Breast epithelium (tissue), 4 donors: ENCODE results near the gene USP28. TPM values are rescaled to one million over a fixed set of nuclear protein-coding genes. Genes with fewer than 3 reads are reported as not detected.

Experiments used
- DNase-seq, 2 donors: peaks; one replicate each; pipeline ENCODE4 v3.0.0-alpha.2; 2019; ENCODE audit warnings: low spot score in 2 of 2
- H3K27ac ChIP-seq, 2 donors: fragments of 200-600 bp; sonication (generic) in 1 of 2; one replicate each; pipeline ENCODE4 v1.5.1; 2016 to 2019; ENCODE audit warnings: mild to moderate bottlenecking in 1 of 2
- H3K27me3 ChIP-seq, 2 donors: fragments of 200-600 bp; sonication (generic) in 1 of 2; one replicate each; pipeline versions ENCODE4 v1.5.1 to v1.6.0; 2017 to 2019; ENCODE audit warnings: control low read depth in 1 of 2, mild to moderate bottlenecking in 1 of 2
- H3K36me3 ChIP-seq: fragments of 200-600 bp; one replicate; pipeline ENCODE4 v1.5.1; 2019
- H3K4me1 ChIP-seq, 2 donors: fragments of 200-600 bp; sonication (generic); one replicate each; pipeline ENCODE4 v1.5.1; 2016 to 2019; ENCODE audit warnings: control low read depth in 1 of 2
- H3K4me3 ChIP-seq, 3 donors: fragments of 200-600 bp; sonication (generic); 1 replicate in 2 of 3; 2 replicates in 1 of 3; pipeline ENCODE4 v1.5.1; 2016 to 2019; ENCODE audit warnings: mild to moderate bottlenecking in 3 of 3, moderate library complexity in 2 of 3
- H3K9me3 ChIP-seq, 2 donors: fragments of 200-600 bp; sonication (generic) in 1 of 2; one replicate each; pipeline ENCODE4 v1.5.1; 2016 to 2019; ENCODE audit warnings: control low read depth in 1 of 2
- POLR2A ChIP-seq: fragments of 450-650 bp; IDR thresholded peaks from one replicate; pipeline ENCODE4 v1.6.1; 2016; ENCODE audit warnings: antibody characterized with exemption, mild to moderate bottlenecking, moderate library complexity
- POLR2AphosphoS5 ChIP-seq, 3 donors: sonication (generic); formaldehyde crosslinking; IDR thresholded peaks; one replicate each; pipeline ENCODE4 v1.6.1; 2017; ENCODE audit warnings: antibody characterized with exemption in 3 of 3
- intact Hi-C: fragments of 100-400 bp; cut with DNase I; formaldehyde crosslinking; loops from one replicate; pipeline ENCODE4 v1.15.1; 2023; ENCODE audit warnings: low total_unique reads
- total RNA-seq, 3 donors: library from RNA; depleted of rRNA; stranded (reverse); fragments of >200 nt; gene quantifications; one replicate each; pipeline ENCODE4 v1.1.0, GENCODE V29; 2016
- TF ChIP-seq, protein P1 (sequence below), 3 donors: fragments of 450-650 bp; IDR thresholded peaks; one replicate each; pipeline ENCODE4 v1.5.1; 2016 to 2017; ENCODE audit warnings: antibody characterized with exemption in 3 of 3, mild to moderate bottlenecking in 3 of 3, moderate library complexity in 3 of 3

USP28 gene
- total RNA-seq, 3 donors from 2014 or later: 15.5 to 38.5 (median 30.2) TPM

DNA sequence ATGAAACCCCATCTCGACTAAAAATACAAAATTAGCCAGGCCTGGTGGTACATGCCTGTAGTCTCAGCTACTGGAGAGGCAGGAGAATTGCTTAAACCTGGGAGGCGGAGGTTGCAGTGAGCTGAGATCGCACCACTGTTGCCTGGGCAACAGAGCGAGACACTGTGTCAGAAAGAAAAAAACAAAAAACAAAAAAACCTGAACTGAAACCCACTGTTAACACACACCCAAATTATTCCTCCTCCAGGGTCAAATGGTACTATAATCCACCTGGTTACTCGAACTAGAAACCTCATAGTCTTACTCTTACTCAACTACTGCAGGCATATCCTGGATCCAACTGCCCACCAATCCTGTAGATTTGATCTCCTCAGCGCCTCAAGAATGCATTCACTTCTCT lies 35.5 kb downstream of the USP28 start:
- TF ChIP-seq, protein P1, sequence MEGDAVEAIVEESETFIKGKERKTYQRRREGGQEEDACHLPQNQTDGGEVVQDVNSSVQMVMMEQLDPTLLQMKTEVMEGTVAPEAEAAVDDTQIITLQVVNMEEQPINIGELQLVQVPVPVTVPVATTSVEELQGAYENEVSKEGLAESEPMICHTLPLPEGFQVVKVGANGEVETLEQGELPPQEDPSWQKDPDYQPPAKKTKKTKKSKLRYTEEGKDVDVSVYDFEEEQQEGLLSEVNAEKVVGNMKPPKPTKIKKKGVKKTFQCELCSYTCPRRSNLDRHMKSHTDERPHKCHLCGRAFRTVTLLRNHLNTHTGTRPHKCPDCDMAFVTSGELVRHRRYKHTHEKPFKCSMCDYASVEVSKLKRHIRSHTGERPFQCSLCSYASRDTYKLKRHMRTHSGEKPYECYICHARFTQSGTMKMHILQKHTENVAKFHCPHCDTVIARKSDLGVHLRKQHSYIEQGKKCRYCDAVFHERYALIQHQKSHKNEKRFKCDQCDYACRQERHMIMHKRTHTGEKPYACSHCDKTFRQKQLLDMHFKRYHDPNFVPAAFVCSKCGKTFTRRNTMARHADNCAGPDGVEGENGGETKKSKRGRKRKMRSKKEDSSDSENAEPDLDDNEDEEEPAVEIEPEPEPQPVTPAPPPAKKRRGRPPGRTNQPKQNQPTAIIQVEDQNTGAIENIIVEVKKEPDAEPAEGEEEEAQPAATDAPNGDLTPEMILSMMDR (IDR thresholded peaks at IDR 0.05): no peak
- TF ChIP-seq POLR2A (no peak), POLR2AphosphoS5 (IDR thresholded peaks at IDR 0.05) (no peak)
- no peak overlapping the region for H3K27ac ChIP-seq
- no peak for DNase-seq
- H3K36me3 ChIP-seq: no peaks in the 10 kb centered on the region
- H3K9me3 ChIP-seq: no peaks in the 10 kb centered on the region
- H3K4me1 ChIP-seq: no peaks in the 10 kb centered on the region
- no peaks in the 10 kb centered on the region for H3K27me3 ChIP-seq
- intact Hi-C loops: no loop called here
- H3K4me3 ChIP-seq: no peak overlapping the region

DNA sequence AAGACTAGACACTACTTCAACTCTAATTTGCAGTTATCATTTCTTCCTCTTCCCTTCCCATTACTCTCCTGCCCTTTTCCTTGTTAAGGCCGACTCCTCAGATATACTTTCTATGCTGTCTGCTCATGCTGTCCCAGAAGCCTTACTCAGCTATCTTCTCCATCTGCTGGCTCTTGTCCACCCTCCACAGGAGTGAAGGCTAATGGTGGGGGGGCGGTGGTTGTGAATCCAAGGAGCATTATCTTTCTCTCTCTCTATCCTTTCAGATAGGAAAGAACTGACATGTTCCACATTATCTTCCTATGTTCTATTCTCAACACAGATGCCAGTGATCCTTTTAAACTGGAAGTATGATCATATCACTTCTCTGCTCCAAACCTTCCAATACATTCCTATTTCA lies 37.4 kb downstream of the USP28 start:
- DNase-seq: no peak
- intact Hi-C loops: no loop called here
- Histone ChIP-seq H3K4me1 (no peaks in the 10 kb centered on the region), H3K27me3 (no peaks in the 10 kb centered on the region), H3K36me3 (no peaks in the 10 kb centered on the region), H3K27ac (no peak overlapping the region), H3K9me3 (no peaks in the 10 kb centered on the region), H3K4me3 (no peak overlapping the region)
- TF ChIP-seq POLR2A (no peak), POLR2AphosphoS5 (IDR thresholded peaks at IDR 0.05) (no peak)
- TF ChIP-seq, protein P1 (IDR thresholded peaks at IDR 0.05): no peak

DNA sequence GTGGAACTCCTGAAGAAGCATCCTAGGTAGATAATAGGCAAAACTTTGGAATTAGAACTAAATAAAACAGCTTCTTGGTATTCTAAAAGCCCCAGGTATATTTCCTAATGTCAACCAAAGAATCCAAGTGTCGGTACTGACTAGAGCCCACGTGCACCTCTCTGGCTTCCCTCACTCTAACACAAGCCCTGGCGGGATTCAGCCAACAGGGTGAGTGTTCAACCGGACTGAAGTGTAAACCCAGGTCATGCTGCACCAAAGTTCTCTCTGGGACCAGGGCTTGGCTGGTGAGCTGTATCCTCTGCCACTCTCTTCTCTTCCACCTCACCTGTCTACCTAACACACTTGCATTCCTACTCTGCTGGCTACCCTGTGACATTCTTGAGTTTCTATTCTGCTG lies 40.1 kb downstream of the USP28 start:
- H3K9me3 ChIP-seq: no peaks in the 10 kb centered on the region
- DNase-seq: no peak
- no peak overlapping the region for H3K27ac ChIP-seq
- H3K36me3 ChIP-seq: no peaks in the 10 kb centered on the region
- no peaks in the 10 kb centered on the region for H3K4me1 ChIP-seq
- intact Hi-C loops: no loop called here
- no peaks in the 10 kb centered on the region for H3K27me3 ChIP-seq
- H3K4me3 ChIP-seq: no peak overlapping the region
- no peak for TF ChIP-seq POLR2A
- TF ChIP-seq, protein P1 (IDR thresholded peaks at IDR 0.05): no peak

DNA sequence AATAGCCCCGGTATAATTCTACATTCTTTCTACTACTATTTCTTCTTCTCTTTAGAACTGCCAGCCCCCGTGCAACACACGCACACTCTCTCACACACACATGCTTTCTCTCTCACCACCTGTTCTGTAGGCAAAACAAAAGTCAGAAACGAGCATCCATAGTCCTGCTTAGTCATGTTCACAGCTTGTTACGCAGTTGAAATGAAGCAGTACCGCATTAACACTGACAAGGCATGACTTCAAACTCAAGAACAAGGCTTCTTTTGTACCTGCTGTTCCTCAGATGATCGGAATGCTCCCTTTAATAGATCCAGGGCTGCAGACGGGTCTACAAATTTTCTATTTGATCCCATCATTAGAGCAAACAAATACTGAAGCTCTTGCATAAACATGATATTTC lies 42.2 kb downstream of the USP28 start:
- Histone ChIP-seq H3K4me1 (no peaks in the 10 kb centered on the region), H3K4me3 (no peak overlapping the region), H3K27me3 (no peaks in the 10 kb centered on the region), H3K36me3 (no peaks in the 10 kb centered on the region), H3K27ac (peak overlapping the region in 1 of 2 donors; percentile 2), H3K9me3 (no peaks in the 10 kb centered on the region)
- intact Hi-C loops: no loop called here
- DNase-seq: no peak
- no peak for TF ChIP-seq POLR2AphosphoS5 (IDR thresholded peaks at IDR 0.05)
- TF ChIP-seq, protein P1 (IDR thresholded peaks at IDR 0.05): no peak
- no peak for TF ChIP-seq POLR2A

DNA sequence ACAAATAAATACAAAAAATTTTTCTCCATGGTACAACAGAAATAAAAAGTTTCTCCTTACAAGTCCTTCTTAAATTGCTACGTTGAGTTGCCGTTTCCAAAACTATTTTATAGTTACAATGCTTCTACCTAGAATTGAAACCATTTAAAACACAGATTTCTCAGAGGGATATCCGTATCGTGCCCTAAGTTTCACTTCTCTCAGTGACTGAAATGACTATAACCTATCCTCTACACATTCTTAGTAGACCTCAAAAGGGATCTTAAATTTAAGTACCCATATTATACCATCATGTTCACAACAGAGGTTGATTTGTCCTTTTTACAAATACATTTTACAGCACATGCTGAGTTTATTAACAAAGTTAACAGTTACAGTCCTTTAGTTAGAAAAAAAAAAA lies 44.1 kb downstream of the USP28 start:
- no peak for TF ChIP-seq POLR2A
- intact Hi-C loops: no loop called here
- H3K36me3 ChIP-seq: no peaks in the 10 kb centered on the region
- no peaks in the 10 kb centered on the region for H3K27me3 ChIP-seq
- H3K27ac ChIP-seq: no peak overlapping the region
- no peaks in the 10 kb centered on the region for H3K4me1 ChIP-seq
- no peak overlapping the region for H3K4me3 ChIP-seq
- no peak for DNase-seq
- no peaks in the 10 kb centered on the region for H3K9me3 ChIP-seq

DNA sequence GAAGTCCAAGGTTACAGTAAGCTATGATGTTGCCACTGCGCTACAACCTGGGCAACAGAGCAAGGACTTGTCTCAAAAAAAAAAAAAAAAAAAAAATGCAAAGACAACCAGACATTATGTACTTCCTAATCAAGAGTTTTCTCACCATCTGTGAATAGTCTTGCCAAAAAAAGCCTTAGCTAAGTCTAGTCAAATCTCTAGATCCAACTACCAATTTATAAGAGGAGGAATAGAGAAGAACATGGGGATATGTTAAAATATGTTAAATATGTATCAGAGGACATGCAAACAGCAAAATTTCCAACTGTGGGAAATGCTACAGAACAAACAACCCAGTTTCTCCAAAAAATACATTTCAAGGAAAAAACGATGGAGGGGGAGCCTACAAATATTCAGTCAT lies 45.6 kb downstream of the USP28 start:
- Histone ChIP-seq H3K9me3 (no peaks in the 10 kb centered on the region), H3K4me3 (no peak overlapping the region), H3K4me1 (no peaks in the 10 kb centered on the region), H3K27me3 (no peaks in the 10 kb centered on the region), H3K36me3 (no peaks in the 10 kb centered on the region), H3K27ac (no peak overlapping the region)
- TF ChIP-seq POLR2AphosphoS5 (IDR thresholded peaks at IDR 0.05) (no peak), POLR2A (no peak)
- TF ChIP-seq, protein P1 (IDR thresholded peaks at IDR 0.05): no peak
- DNase-seq: no peak
- intact Hi-C loops: no loop called here
